ENCODE results near the gene NFIB. TPM values are rescaled to one million over a fixed set of nuclear protein-coding genes. Genes with fewer than 3 reads are reported as not detected.

Gene NFIB
- total RNA-seq, 2 donors from 2014 or later = 131 to 165 TPM

GRCh38 chr9:14136047-14136635 lies 177.8 kb downstream of the NFIB start:
- no peak for TF ChIP-seq POLR2AphosphoS5 (IDR thresholded peaks at IDR 0.05)
- TF ChIP-seq POLR2A (IDR thresholded peaks at IDR 0.05) = no peak
- no peak for TF ChIP-seq CTCF (IDR thresholded peaks at IDR 0.05)
- Histone ChIP-seq H3K4me3 (no peak overlapping the region), H3K4me1 (replicated peaks) (no peaks in the 10 kb centered on the region), H3K27ac (no peak overlapping the region), H3K36me3 (no peaks in the 10 kb centered on the region), H3K27me3 (replicated peaks; ENCODE audit: insufficient read depth) (no peaks in the 10 kb centered on the region), H3K9me3 (no peaks in the 10 kb centered on the region)
- intact Hi-C loops (cut with DNase I) = no loop called here
- DNase-seq (ENCODE audit: low spot score) = no peak
- 51% methylated on average over 3 of the region's 3 CpGs for WGBS

- H3K27ac ChIP-seq = no peak overlapping the region
- no peak overlapping the region for H3K4me3 ChIP-seq
- H3K4me1 ChIP-seq (replicated peaks) = no peaks in the 10 kb centered on the region
- no peak for TF ChIP-seq POLR2AphosphoS5 (IDR thresholded peaks at IDR 0.05)
- TF ChIP-seq CTCF (IDR thresholded peaks at IDR 0.05) = no peak
- no peak for TF ChIP-seq POLR2A (IDR thresholded peaks at IDR 0.05)
- 68% methylated on average over 1 of the region's 1 CpG for WGBS
- H3K36me3 ChIP-seq = no peaks in the 10 kb centered on the region
- no peak for DNase-seq (ENCODE audit: low spot score)
- no peaks in the 10 kb centered on the region for H3K27me3 ChIP-seq (replicated peaks; ENCODE audit: insufficient read depth)
- H3K9me3 ChIP-seq = no peaks in the 10 kb centered on the region
- intact Hi-C loops (cut with DNase I) = no loop called here
These were observed 178.5 kb downstream of the NFIB start for GRCh38 chr9:14135421-14135820.

- Histone ChIP-seq H3K4me3 (no peak overlapping the region), H3K4me1 (replicated peaks) (no peaks in the 10 kb centered on the region), H3K9me3 (no peaks in the 10 kb centered on the region), H3K27me3 (replicated peaks; ENCODE audit: insufficient read depth) (no peaks in the 10 kb centered on the region), H3K27ac (no peak overlapping the region), H3K36me3 (no peaks in the 10 kb centered on the region)
- no peak for TF ChIP-seq CTCF (IDR thresholded peaks at IDR 0.05)
- no peak for DNase-seq (ENCODE audit: low spot score)
- intact Hi-C loops (cut with DNase I) = no loop called here
These were observed 180.5 kb downstream of the NFIB start for GRCh38 chr9:14133394-14133793.

- Histone ChIP-seq H3K27ac (no peak overlapping the region), H3K4me3 (no peak overlapping the region), H3K4me1 (replicated peaks) (no peaks in the 10 kb centered on the region), H3K9me3 (no peaks in the 10 kb centered on the region), H3K27me3 (replicated peaks; ENCODE audit: insufficient read depth) (no peaks in the 10 kb centered on the region), H3K36me3 (no peaks in the 10 kb centered on the region)
- 87% methylated on average over 2 of the region's 2 CpGs for WGBS
- intact Hi-C loops (cut with DNase I) = no loop called here
- no peak for DNase-seq (ENCODE audit: low spot score)
- no peak for TF ChIP-seq POLR2AphosphoS5 (IDR thresholded peaks at IDR 0.05)
- TF ChIP-seq CTCF (IDR thresholded peaks at IDR 0.05) = no peak
- no peak for TF ChIP-seq POLR2A (IDR thresholded peaks at IDR 0.05)
These were observed 181.2 kb downstream of the NFIB start for GRCh38 chr9:14132775-14133174.

GRCh38 chr9:14131356-14132088 lies 182.4 kb downstream of the NFIB start:
- Histone ChIP-seq H3K27ac (no peak overlapping the region), H3K36me3 (no peaks in the 10 kb centered on the region), H3K27me3 (replicated peaks; ENCODE audit: insufficient read depth) (no peaks in the 10 kb centered on the region), H3K4me1 (replicated peaks) (no peaks in the 10 kb centered on the region), H3K4me3 (no peak overlapping the region), H3K9me3 (no peaks in the 10 kb centered on the region)
- no peak for TF ChIP-seq POLR2A (IDR thresholded peaks at IDR 0.05)
- WGBS = 88% methylated on average over 11 of the region's 11 CpGs
- intact Hi-C loops (cut with DNase I) = no loop called here
- no peak for DNase-seq (ENCODE audit: low spot score)
